Activated effector memory CD4-positive, alpha-beta T cell treated with Interleukin-2 at 50 U/mL for 16 hours (primary cell): ENCODE results near the gene ANKS1B.
"Not testable (repeated sequence)": the region's sequence is repeated elsewhere in the genome, so short reads cannot be mapped to it uniquely, and the experiment has no call there.

Source experiments
- DNase-seq: peaks from one replicate; pipeline ENCODE4 v3.0.0-alpha.2; 2020

The ANKS1B gene

DNA sequence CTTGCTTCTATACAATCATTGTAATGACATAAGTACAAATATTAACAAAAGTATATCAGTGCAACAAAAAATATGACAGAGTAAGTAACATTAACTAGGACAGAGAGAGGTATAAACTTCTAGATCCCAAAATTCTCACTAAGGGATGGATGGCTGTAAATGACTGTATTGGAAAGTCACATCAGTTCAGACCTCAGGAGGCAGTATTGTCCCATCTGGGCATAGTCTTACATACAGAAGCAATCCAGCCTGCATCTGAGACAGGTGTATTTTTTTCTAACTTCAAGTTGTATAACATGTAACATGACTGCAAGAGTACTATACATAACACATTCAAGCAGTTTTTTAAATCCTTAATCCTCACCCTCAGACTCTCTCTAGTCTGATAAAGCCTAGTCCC, 238.2 kb downstream of the ANKS1B start:
- DNase-seq = no peak

- DNase-seq = no peak
These were observed 238.8 kb downstream of the ANKS1B start for GRCh38 chr12:99745895-99746294.

DNA sequence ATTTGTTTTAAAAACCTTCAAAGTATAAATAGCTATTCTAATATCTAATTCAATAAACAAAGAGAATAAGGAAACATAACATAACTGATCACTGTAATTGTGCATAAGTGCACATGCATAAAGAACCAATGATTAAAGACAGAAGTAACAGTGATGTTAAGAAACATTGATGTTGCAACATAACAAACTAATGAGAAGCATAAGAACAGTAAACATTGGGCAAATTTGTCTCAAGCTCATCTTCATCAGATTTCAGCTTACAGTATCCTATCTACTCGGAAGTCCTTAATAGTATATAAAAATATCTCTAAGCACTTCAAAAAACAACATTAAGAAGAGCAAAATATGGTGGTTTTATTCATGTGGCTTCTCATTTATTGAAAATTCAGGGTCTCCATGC, 239.6 kb downstream of the ANKS1B start:
- DNase-seq = no peak

DNA sequence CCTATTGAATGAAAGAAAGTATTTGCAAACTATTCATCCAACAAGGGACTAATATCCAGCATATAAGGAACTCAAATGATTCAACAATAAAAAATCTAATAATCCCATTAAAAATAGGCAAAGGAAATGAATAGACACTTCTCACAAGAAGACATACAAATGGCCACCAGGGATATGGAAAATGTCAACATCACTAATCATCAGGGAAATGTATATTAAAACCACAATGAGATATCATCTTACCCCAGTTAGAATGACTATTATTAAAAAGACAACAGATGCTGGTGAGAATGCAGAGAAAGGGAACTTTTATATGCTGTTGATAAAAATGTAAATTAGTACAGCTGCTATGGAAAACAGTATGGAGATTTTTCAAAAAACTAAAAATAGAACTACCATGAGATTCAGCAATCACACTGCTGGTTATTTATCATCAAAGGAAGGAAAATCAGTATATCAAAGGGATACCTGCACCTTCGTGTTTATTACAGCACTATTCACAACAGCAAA, 247.9 kb downstream of the ANKS1B start:
- no peak for DNase-seq

DNA sequence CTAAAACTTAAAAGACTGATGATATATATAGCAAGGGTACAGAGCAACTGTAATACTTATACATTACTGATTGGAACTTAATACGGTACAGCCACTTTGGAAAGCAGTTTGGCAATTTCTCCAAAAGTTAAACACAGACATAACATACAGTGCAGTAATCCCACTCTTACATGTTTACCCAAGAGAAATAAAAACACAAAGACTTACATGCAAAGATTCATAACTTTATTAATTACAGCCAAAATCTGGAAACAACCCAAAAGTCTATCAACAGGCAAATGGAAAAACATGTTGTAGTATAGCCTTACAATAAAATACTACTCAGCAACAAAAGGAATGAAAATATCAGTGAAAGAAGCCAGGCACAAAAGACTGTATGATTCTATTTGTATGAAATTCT, 252.6 kb downstream of the ANKS1B start:
- no peak for DNase-seq

DNA sequence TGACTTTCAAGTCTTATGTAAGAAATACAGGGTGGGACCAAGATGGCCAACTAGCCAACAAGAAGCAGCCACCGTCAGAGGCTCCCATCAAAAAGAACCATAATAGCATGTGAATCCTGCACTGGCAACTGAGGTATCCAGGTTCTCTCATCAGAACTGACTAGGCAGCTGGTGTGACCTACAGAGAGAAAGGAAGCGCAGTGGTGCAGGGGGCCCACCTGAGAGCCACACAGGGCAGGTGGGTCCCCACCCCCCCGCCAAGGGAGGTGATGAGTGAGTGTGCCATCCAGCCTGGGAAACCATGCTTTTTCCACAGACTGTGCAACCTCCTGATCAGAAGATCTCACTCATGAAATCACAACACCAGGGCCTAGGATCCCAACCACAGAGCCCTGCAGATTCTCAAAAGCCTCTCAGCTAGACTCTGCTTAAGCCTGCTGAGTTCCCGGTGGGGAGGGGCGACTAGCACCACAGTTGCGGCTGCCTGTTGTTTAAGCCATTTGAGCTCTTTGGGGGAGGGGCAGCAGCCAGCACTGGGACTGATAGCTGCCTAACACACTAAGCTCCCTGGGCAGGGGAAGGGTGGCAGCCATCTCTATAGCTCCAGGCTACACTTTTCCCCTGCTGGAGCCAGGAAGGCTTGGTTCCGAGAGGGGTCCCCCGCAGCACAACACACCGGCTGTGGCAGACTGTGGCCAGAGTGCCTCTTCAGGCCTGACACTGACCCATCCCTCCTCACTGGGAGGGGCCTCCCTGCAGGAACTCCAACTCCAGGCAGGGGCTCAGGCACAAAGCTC, 261.8 kb downstream of the ANKS1B start:
- no peak for DNase-seq

- DNase-seq = no peak
These were observed 262.9 kb downstream of the ANKS1B start for GRCh38 chr12:99721715-99722275.

- not testable (repeated sequence) for DNase-seq
These were observed 264.7 kb downstream of the ANKS1B start for GRCh38 chr12:99720083-99720465.

DNA sequence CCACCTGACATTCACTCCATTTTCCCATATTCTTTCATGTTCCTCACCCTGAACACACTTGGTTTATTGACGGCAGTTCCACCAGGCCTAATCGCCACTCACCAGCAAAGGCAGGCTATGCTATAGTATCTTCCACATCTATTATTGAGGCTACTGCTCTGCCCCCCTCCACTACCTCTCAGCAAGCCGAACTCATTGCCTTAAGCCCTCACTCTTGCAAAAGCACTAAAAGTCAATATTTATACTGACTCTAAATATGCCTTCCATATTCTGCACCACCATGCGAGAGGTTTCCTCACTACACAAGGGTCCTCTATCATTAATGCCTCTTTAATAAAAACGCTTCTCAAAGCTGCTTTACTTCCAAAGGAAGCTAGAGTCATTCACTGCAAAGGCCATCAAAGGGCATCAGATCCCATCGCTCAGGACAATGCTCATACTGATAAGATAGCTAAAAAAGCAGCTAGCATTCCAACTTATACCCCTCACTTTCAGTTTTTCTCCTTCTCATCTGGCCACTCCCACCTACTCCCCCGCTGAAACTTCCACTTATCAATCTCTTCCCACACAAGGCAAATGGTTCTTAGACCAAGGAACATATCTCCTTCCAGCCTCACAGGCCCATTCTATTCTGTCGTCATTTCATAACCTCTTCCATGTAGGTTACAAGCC, 265.2 kb downstream of the ANKS1B start:
- not testable (repeated sequence) for DNase-seq

DNA sequence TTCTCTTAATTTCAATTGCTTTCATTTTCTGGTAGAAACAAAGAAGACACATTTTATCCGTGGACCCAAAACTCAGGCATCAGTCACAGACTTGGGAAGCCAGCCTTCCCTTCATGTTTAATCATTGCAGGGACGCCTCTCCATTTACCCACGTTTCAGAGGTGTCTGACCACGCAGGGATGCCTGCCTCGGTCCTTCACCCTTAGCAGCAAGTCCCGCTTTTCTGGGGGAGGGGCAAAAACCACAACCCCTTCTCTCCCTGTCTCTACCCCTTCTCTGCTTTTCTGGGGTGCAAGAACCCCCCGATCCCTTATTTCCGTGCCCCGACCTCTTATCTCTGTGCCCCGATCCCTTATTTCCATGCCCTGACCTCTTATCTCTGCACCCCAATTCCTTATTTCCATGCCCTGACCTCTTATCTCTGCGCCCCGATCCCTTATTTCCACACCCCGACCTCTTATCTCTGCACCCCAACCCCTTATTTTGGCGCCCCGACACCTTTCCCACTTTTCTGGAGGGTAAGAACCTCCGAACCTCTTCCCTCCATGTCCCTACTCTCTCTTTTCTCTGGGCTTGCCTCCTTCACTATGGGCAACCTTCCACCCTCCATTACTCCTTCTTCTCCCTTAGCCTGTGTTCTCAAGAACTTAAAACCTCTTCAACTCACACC, 268.8 kb downstream of the ANKS1B start:
- not testable (repeated sequence) for DNase-seq

GRCh38 chr12:99714921-99715320, 269.8 kb downstream of the ANKS1B start:
- not testable (repeated sequence) for DNase-seq

GRCh38 chr12:99713946-99714520, 270.7 kb downstream of the ANKS1B start:
- no peak for DNase-seq

DNA sequence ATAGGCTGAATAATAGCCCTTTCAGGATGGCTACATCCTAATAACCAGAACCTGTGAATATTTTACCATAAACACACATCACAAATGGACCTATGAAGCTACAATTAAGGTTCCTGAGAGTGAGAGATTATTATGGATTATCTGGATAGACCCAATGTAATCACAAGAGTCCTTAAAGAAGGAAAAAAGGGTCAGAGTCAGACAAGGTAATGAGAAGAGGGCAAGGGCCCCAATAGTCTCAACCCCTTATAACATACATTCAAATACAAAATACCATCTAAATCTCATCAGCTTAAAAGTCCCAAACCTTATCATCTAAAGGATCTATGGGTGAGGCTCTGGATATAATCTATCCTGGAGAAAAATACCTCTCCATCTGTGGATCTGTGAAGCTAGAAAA, 272.5 kb downstream of the ANKS1B start:
- DNase-seq = no peak

- no peak for DNase-seq
These were observed 273.5 kb downstream of the ANKS1B start for GRCh38 chr12:99711246-99711645.

- DNase-seq = no peak
These were observed 275.1 kb downstream of the ANKS1B start for GRCh38 chr12:99709619-99710018.

- no peak for DNase-seq
These were observed 275.6 kb downstream of the ANKS1B start for GRCh38 chr12:99709116-99709515.

- no peak for DNase-seq
These were observed 276.9 kb downstream of the ANKS1B start for GRCh38 chr12:99707883-99708282.

- DNase-seq = no peak
These were observed 277.8 kb downstream of the ANKS1B start for GRCh38 chr12:99706736-99707473.

DNA sequence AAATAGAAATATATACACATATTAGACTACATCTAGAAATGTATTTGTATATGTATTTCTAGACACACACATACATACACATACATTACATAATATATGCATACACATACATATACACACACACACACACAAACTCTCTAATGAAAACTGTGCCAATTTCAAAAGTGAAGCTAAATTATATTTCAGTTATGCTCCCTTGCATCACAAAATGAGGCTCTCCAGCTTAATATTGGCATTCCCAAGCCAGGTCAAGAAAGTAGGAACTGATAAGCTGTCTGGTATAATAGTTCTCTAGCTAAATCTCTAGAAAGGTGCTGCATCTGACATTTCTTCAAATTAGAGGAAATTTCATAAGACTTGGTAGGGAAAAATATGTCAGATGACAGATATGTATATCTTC, 280.3 kb downstream of the ANKS1B start:
- no peak for DNase-seq

GRCh38 chr12:99704036-99704435, 280.7 kb downstream of the ANKS1B start:
- DNase-seq = no peak

DNA sequence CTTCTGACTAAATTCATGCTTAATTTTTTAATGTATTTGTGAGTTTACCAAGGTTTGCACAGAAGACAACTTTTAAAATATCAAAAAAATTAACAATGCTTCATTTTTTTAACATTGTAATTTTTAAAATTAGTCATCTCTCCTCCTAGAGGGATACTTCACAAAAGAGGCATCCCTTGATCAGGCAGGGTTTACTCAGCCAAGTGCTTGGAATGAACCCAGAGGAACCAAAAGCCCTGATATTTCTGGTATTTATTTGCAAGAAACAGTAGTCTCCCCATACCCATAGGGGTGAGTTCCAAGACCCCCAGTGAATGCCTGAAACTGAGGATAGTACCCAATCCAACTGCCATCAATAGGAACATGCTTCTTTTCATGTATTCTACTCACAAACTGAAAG, 284.7 kb downstream of the ANKS1B start:
- no peak for DNase-seq

- no peak for DNase-seq
These were observed 289.7 kb downstream of the ANKS1B start for GRCh38 chr12:99695050-99695449.
